ENCODE measurements around the gene NRG3. TPM values are rescaled to one million over a fixed set of nuclear protein-coding genes. Genes with fewer than 3 reads are reported as not detected.

NRG3 gene
- total RNA-seq, 1 experiment from 2014 or later: not detected

- H3K4me3 ChIP-seq (replicated peaks in 1 of 2; ENCODE audit: low read depth in 1 of 2, low read length in 2 of 2): no peak overlapping the region
- H3K36me3 ChIP-seq (ENCODE audit: control insufficient read depth in 1 of 2, insufficient read depth in 2 of 2, low read length in 2 of 2): no peaks in the 10 kb centered on the region
- H3K9me3 ChIP-seq (ENCODE audit: control insufficient read depth in 1 of 2, insufficient read depth in 1 of 2, low read depth in 1 of 2, low read length in 2 of 2): peaks cover 6 to 14% of the 10 kb centered on the region in 2 experiments; a peak in 2 of 4 replicates
- H3K27ac ChIP-seq (ENCODE audit: low read depth, low read length): no peak overlapping the region
- no peak overlapping the region for H3K9ac ChIP-seq (ENCODE audit: low read length)
- ChIA-PET CTCF (no interaction called here), RAD21 (ENCODE audit: low non-redundant PET in 1 of 2, low total read pairs in 2 of 2, uncharacterized antibody in 2 of 2, unreplicated experiment in 2 of 2) (no interaction called here), POLR2A (no interaction called here)
- H3K9me2 ChIP-seq (ENCODE audit: insufficient read depth): no peaks in the 10 kb centered on the region
- no peaks in the 10 kb centered on the region for H3K79me2 ChIP-seq (ENCODE audit: insufficient read depth, low read length)
- TF ChIP-seq FOSL1 (IDR thresholded peaks at IDR 0.05; ENCODE audit: low read depth) (no peak), ELF1 (IDR thresholded peaks at IDR 0.05; ENCODE audit: borderline replicate concordance, low read depth) (no peak), EGR1 (IDR thresholded peaks at IDR 0.05; ENCODE audit: low read depth) (no peak), SP1 (IDR thresholded peaks at IDR 0.05; ENCODE audit: low read depth) (no peak), JUND (IDR thresholded peaks at IDR 0.05) (no peak), SIN3A (IDR thresholded peaks at IDR 0.05; ENCODE audit: low read depth) (no peak), TCF7L2 (IDR thresholded peaks at IDR 0.05; ENCODE audit: borderline replicate concordance, extremely low read depth, insufficient read depth, insufficient read length) (no peak)
- TF ChIP-seq, protein P1, sequence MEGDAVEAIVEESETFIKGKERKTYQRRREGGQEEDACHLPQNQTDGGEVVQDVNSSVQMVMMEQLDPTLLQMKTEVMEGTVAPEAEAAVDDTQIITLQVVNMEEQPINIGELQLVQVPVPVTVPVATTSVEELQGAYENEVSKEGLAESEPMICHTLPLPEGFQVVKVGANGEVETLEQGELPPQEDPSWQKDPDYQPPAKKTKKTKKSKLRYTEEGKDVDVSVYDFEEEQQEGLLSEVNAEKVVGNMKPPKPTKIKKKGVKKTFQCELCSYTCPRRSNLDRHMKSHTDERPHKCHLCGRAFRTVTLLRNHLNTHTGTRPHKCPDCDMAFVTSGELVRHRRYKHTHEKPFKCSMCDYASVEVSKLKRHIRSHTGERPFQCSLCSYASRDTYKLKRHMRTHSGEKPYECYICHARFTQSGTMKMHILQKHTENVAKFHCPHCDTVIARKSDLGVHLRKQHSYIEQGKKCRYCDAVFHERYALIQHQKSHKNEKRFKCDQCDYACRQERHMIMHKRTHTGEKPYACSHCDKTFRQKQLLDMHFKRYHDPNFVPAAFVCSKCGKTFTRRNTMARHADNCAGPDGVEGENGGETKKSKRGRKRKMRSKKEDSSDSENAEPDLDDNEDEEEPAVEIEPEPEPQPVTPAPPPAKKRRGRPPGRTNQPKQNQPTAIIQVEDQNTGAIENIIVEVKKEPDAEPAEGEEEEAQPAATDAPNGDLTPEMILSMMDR (IDR thresholded peaks at IDR 0.05 in 2 of 3, conservative IDR thresholded peaks at IDR 0.05 in 1 of 3; ENCODE audit: borderline replicate concordance in 1 of 3, insufficient read depth in 1 of 3, low read depth in 2 of 3, low read length in 2 of 3): no peak
- no peaks in the 10 kb centered on the region for H3K4me1 ChIP-seq (ENCODE audit: control insufficient read depth in 1 of 2, insufficient read depth in 2 of 2, low read length in 2 of 2)
- no peak overlapping the region for H2AFZ ChIP-seq (ENCODE audit: low read depth, low read length, poor library complexity, severe bottlenecking)
- intact Hi-C loops (cut with micrococcal nuclease): no loop called here
- DNase-seq (ENCODE audit: low read depth, low spot score): no peak
- ATAC-seq: no peak
- H3K4me2 ChIP-seq (ENCODE audit: low read length): no peak overlapping the region
- H3K27me3 ChIP-seq (ENCODE audit: insufficient read depth, low read length): no peaks in the 10 kb centered on the region
- no TSS peak for BruUV-seq (replicated peaks)
- H4K20me1 ChIP-seq (ENCODE audit: insufficient read depth): no peaks in the 10 kb centered on the region
These were observed 525.8 kb downstream of the NRG3 start for GRCh38 chr10:82400841-82401240.

DNA sequence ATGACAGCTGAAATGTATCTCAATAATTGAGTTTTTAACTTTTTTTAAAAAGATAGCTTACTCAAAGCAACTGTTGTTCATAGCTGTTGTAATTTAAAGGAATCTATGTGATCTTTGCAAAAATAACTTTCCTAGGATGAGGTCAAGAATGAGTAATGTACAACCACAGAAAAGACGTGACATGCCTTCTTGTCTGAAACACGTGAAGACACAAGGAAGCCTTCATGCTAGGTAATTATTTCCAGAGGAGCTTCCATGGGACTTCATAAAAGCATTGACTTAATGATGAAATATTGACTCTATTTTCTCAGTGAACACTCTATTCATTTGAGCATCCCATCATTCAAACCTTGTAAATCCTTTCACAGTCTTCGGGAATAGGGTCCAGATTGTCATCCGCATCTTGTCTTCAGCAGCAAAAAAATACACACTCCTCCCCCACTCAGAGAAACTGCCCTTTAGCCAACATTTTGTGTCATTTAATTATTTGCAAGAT is 528.0 kb downstream of the NRG3 start:
- intact Hi-C loops (cut with micrococcal nuclease): no loop called here
- ATAC-seq (no peak), DNase-seq (ENCODE audit: low read depth, low spot score) (no peak)
- Histone ChIP-seq H2AFZ (ENCODE audit: low read depth, low read length, poor library complexity, severe bottlenecking) (no peak overlapping the region), H3K27ac (ENCODE audit: low read depth, low read length) (no peak overlapping the region), H3K4me1 (ENCODE audit: control insufficient read depth in 1 of 2, insufficient read depth in 2 of 2, low read length in 2 of 2) (no peaks in the 10 kb centered on the region), H3K9ac (ENCODE audit: low read length) (no peak overlapping the region), H3K9me3 (ENCODE audit: control insufficient read depth in 1 of 2, insufficient read depth in 1 of 2, low read depth in 1 of 2, low read length in 2 of 2) (peaks cover 5 to 14% of the 10 kb centered on the region in 2 experiments; a peak in 2 of 4 replicates), H3K79me2 (ENCODE audit: insufficient read depth, low read length) (no peaks in the 10 kb centered on the region), H3K9me2 (ENCODE audit: insufficient read depth) (no peaks in the 10 kb centered on the region), H3K4me3 (replicated peaks in 1 of 2; ENCODE audit: low read depth in 1 of 2, low read length in 2 of 2) (no peak overlapping the region), H3K27me3 (ENCODE audit: insufficient read depth, low read length) (no peaks in the 10 kb centered on the region), H3K4me2 (ENCODE audit: low read length) (no peak overlapping the region), H3K36me3 (ENCODE audit: control insufficient read depth in 1 of 2, insufficient read depth in 2 of 2, low read length in 2 of 2) (no peaks in the 10 kb centered on the region), H4K20me1 (ENCODE audit: insufficient read depth) (no peaks in the 10 kb centered on the region)
- ChIA-PET POLR2A (no interaction called here), RAD21 (ENCODE audit: low non-redundant PET in 1 of 2, low total read pairs in 2 of 2, uncharacterized antibody in 2 of 2, unreplicated experiment in 2 of 2) (no interaction called here), CTCF (no interaction called here)
- no TSS peak for BruUV-seq (replicated peaks)
- TF ChIP-seq POLR2A (IDR thresholded peaks at IDR 0.05; ENCODE audit: borderline replicate concordance, extremely low read depth, insufficient read depth, insufficient read length) (no peak), SIN3A (IDR thresholded peaks at IDR 0.05; ENCODE audit: low read depth) (no peak), FOSL1 (IDR thresholded peaks at IDR 0.05; ENCODE audit: low read depth) (no peak), MAX (IDR thresholded peaks at IDR 0.05) (no peak)
- TF ChIP-seq, protein P2, sequence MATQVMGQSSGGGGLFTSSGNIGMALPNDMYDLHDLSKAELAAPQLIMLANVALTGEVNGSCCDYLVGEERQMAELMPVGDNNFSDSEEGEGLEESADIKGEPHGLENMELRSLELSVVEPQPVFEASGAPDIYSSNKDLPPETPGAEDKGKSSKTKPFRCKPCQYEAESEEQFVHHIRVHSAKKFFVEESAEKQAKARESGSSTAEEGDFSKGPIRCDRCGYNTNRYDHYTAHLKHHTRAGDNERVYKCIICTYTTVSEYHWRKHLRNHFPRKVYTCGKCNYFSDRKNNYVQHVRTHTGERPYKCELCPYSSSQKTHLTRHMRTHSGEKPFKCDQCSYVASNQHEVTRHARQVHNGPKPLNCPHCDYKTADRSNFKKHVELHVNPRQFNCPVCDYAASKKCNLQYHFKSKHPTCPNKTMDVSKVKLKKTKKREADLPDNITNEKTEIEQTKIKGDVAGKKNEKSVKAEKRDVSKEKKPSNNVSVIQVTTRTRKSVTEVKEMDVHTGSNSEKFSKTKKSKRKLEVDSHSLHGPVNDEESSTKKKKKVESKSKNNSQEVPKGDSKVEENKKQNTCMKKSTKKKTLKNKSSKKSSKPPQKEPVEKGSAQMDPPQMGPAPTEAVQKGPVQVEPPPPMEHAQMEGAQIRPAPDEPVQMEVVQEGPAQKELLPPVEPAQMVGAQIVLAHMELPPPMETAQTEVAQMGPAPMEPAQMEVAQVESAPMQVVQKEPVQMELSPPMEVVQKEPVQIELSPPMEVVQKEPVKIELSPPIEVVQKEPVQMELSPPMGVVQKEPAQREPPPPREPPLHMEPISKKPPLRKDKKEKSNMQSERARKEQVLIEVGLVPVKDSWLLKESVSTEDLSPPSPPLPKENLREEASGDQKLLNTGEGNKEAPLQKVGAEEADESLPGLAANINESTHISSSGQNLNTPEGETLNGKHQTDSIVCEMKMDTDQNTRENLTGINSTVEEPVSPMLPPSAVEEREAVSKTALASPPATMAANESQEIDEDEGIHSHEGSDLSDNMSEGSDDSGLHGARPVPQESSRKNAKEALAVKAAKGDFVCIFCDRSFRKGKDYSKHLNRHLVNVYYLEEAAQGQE (IDR thresholded peaks at IDR 0.05; ENCODE audit: low read depth): no peak
- TF ChIP-seq, protein P3, sequence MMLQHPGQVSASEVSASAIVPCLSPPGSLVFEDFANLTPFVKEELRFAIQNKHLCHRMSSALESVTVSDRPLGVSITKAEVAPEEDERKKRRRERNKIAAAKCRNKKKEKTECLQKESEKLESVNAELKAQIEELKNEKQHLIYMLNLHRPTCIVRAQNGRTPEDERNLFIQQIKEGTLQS (IDR thresholded peaks at IDR 0.05): no peak
- TF ChIP-seq, protein P1 (IDR thresholded peaks at IDR 0.05 in 2 of 3, conservative IDR thresholded peaks at IDR 0.05 in 1 of 3; ENCODE audit: borderline replicate concordance in 1 of 3, insufficient read depth in 1 of 3, low read depth in 2 of 3, low read length in 2 of 3): no peak
